Fibroblast of mammary gland (primary cell): Measurements from ENCODE around the gene RFESD.
A peak's percentile ranks its signal among the peaks of the same experiment; 100 is the strongest.
"Not testable (repeated sequence)": the region's sequence is repeated elsewhere in the genome, so short reads cannot be mapped to it uniquely, and the experiment has no call there.

Source experiments
- DNase-seq: peaks from one replicate; pipeline ENCODE4 v3.0.0-alpha.2; 2010; ENCODE audit warnings: low read depth
- H3K4me3 ChIP-seq: 2 replicates; pipeline ENCODE4 v1.5.1; 2011; ENCODE audit warnings: low read depth, mild to moderate bottlenecking, low read length, moderate library complexity; ENCODE audit not compliant: control insufficient read depth
- TF ChIP-seq, protein P1 (sequence below): conservative IDR thresholded peaks from 2 replicates; pipeline ENCODE4 v1.5.1; 2011; ENCODE audit warnings: low read depth, low read length, inconsistent platforms; ENCODE audit not compliant: control insufficient read depth, insufficient read depth

The RFESD gene

GRCh38 chr5:95634081-95634480 is 12.5 kb upstream of the RFESD start:
- H3K4me3 ChIP-seq, result no peak overlapping the region
- TF ChIP-seq, protein P1, sequence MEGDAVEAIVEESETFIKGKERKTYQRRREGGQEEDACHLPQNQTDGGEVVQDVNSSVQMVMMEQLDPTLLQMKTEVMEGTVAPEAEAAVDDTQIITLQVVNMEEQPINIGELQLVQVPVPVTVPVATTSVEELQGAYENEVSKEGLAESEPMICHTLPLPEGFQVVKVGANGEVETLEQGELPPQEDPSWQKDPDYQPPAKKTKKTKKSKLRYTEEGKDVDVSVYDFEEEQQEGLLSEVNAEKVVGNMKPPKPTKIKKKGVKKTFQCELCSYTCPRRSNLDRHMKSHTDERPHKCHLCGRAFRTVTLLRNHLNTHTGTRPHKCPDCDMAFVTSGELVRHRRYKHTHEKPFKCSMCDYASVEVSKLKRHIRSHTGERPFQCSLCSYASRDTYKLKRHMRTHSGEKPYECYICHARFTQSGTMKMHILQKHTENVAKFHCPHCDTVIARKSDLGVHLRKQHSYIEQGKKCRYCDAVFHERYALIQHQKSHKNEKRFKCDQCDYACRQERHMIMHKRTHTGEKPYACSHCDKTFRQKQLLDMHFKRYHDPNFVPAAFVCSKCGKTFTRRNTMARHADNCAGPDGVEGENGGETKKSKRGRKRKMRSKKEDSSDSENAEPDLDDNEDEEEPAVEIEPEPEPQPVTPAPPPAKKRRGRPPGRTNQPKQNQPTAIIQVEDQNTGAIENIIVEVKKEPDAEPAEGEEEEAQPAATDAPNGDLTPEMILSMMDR, result no peak
- DNase-seq, result no peak

GRCh38 chr5:95638632-95639031 is 7.9 kb upstream of the RFESD start:
- TF ChIP-seq, protein P1, result no peak
- no peak overlapping the region for H3K4me3 ChIP-seq
- DNase-seq, result no peak

DNA sequence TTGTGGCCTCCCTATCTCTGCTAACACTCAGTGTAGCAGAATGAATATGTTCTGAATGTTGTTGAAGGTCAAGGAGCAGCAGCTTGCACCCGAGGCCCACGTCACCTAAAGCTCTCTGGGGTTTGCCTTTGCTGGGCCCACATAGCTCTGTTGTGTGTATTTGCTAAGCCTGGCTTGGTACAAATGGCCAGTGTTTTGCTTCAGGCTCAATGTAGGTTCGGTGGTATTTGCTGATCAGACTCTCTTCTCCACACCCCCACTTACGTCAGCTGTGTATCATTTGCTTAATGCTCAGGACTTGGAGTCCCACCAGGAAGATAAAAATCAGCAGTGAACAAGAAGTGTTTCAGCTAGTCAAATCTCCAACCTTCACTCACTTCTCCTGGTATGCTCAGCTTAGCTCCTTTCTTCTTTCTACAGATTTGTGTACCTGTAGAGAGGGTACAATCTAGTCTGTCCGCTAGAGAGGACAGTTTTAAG is 4.8 kb upstream of the RFESD start:
- no peak overlapping the region for H3K4me3 ChIP-seq
- peak; percentile 85 for DNase-seq
- TF ChIP-seq, protein P1, result no peak

GRCh38 chr5:95643152-95643551 is 3.4 kb upstream of the RFESD start:
- no peak for DNase-seq
- no peak overlapping the region for H3K4me3 ChIP-seq
- TF ChIP-seq, protein P1, result no peak

DNA sequence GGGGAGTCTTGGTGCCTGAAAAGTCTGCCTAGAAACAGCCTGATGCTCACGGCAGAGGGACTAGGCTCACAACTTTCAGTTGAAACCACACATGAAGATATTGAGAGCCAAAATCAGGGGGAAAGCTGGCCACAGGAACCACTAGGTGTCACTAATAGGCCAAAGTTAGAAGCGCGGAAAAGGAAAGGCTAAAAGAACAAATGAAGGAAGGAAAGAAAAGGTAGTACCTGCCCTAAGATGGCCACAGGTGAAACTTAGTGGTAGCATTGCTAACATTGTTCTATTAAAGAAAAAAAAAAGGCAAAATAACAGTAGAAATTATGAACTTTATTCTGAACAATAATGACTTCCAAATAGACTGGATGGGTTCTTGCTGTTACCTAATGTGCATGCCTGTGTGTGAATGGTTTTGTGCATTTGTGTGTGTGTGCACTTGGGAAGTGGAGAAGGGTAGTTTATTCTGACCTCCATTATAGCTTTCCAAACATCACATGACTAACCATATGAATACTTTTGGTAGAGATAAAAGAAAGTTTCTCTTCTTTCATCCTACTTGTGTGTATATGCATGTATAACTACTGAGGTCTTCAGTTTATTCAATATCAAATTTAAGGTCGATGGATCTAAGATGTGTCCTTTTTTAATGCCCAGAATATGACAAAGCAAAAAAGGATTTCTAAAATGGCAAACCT is 2.1 kb upstream of the RFESD start:
- H3K4me3 ChIP-seq, result no peak overlapping the region
- TF ChIP-seq, protein P1, result peak; percentile 81
- DNase-seq, result peak; percentile 67

DNA sequence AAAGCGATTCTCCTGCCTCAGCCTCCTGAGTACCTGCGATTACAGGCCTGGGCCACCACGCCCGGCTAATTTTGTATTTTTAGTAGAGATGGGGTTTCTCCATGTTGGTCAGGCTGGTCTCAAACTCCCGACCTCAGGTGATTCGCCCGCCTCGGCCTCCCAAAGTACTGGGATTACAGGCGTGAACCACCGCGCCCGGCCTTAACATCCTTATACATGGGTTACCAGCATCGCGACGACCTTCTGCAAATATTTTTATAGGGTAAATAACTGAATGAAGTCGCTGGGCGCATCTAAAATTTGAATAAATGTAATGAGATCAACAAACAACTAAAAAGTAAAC is 380 bp upstream of the RFESD start:
- not testable (repeated sequence) for H3K4me3 ChIP-seq, DNase-seq

- DNase-seq, result no peak
- no peak overlapping the region for H3K4me3 ChIP-seq
- TF ChIP-seq, protein P1, result no peak
Measured at GRCh38 chr5:95647886-95648860, 1.6 kb downstream of the RFESD start.
